Nephron (organoid): ENCODE measurements around the gene SRSF2.

Experiments used
- H3K27ac Mint-ChIP-seq, 3 experiments: 2 replicates each; pipeline ENCODE4 v1.8.0; 2020; ENCODE audit warnings: mixed read lengths in 3 of 3, mild to moderate bottlenecking in 2 of 3, moderate library complexity in 1 of 3
- H3K27me3 Mint-ChIP-seq: 2 replicates; pipeline ENCODE4 v1.8.0; 2021; ENCODE audit warnings: low read depth, mild to moderate bottlenecking, moderate library complexity, mixed read lengths
- H3K36me3 Mint-ChIP-seq: 2 replicates; pipeline ENCODE4 v1.8.0; 2020; ENCODE audit warnings: low read depth, mixed read lengths
- H3K4me1 Mint-ChIP-seq: 2 replicates; pipeline ENCODE4 v1.8.0; 2020; ENCODE audit warnings: mixed read lengths
- H3K4me3 Mint-ChIP-seq, 3 experiments: 2 replicates each; pipeline ENCODE4 v1.8.0; 2020; ENCODE audit warnings: mild to moderate bottlenecking in 3 of 3, mixed read lengths in 3 of 3, moderate library complexity in 2 of 3
- H3K9me3 Mint-ChIP-seq: 2 replicates; pipeline ENCODE4 v1.8.0; 2020; ENCODE audit warnings: mixed read lengths
- CTCF ChIP-seq, 3 experiments: fragments of 200-600 bp; sonication (generic); IDR thresholded peaks; one replicate each; pipeline ENCODE4 v1.5.0; 2021; ENCODE audit warnings: antibody characterized with exemption in 3 of 3; ENCODE audit not compliant: unreplicated experiment in 3 of 3

Gene SRSF2

GRCh38 chr17:76772842-76773525 lies 35.9 kb upstream of the SRSF2 start:
- H3K27ac Mint-ChIP-seq: no peak overlapping the region
- no peaks in the 10 kb centered on the region for H3K4me1 Mint-ChIP-seq
- H3K9me3 Mint-ChIP-seq: no peaks in the 10 kb centered on the region
- no peak overlapping the region for H3K4me3 Mint-ChIP-seq
- no peak for TF ChIP-seq CTCF (IDR thresholded peaks at IDR 0.05; ENCODE audit: unreplicated experiment in 3 of 3)
- H3K36me3 Mint-ChIP-seq: peaks cover 61% of the 10 kb centered on the region
- no peaks in the 10 kb centered on the region for H3K27me3 Mint-ChIP-seq

DNA sequence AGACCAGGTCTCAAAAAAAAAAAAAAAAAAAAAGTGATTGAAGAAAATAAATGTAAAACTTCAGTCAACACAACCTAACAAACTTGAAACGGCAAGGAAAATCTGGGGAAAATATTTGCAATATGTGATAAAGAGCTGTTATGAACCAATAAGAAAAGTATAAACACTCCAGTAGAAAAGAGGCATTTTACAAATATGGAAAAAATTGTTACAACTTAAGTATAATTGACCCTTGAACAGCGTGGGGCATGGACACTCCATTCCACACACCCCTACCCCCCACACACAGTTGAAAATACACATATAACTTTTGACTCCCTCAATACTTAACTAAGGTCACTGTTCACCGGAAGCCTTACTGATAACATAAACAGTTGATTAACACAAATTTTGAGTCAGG lies 21.4 kb upstream of the SRSF2 start:
- Mint-ChIP-seq H3K4me1 (no peaks in the 10 kb centered on the region), H3K4me3 (no peak overlapping the region), H3K27ac (no peak overlapping the region), H3K27me3 (no peaks in the 10 kb centered on the region), H3K36me3 (peaks cover 54% of the 10 kb centered on the region), H3K9me3 (peaks cover 2% of the 10 kb centered on the region)
- no peak for TF ChIP-seq CTCF (IDR thresholded peaks at IDR 0.05; ENCODE audit: unreplicated experiment in 3 of 3)

DNA sequence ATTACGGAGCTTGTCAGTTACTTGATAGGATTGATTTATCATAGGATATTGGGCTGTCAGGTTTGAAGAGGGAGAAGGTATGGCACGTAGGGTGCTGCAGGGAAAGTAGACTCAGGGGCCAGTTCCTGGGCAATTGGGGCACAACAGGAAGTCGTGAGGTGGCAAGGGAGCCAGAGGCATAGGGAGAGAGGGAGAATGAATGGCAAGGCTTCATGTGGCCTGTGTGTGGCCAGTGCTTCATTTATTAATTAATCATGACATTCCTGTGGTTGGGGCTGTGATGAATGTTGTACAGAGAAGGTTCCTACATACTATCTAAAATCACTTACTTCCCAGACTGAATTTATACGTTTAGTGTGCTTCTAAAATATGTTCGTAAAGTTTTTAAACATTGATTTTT lies 20.1 kb upstream of the SRSF2 start:
- Mint-ChIP-seq H3K4me1 (no peaks in the 10 kb centered on the region), H3K4me3 (no peak overlapping the region), H3K36me3 (peaks cover 53% of the 10 kb centered on the region), H3K9me3 (peaks cover 2% of the 10 kb centered on the region), H3K27ac (no peak overlapping the region), H3K27me3 (no peaks in the 10 kb centered on the region)
- TF ChIP-seq CTCF (IDR thresholded peaks at IDR 0.05; ENCODE audit: unreplicated experiment in 3 of 3): no peak

DNA sequence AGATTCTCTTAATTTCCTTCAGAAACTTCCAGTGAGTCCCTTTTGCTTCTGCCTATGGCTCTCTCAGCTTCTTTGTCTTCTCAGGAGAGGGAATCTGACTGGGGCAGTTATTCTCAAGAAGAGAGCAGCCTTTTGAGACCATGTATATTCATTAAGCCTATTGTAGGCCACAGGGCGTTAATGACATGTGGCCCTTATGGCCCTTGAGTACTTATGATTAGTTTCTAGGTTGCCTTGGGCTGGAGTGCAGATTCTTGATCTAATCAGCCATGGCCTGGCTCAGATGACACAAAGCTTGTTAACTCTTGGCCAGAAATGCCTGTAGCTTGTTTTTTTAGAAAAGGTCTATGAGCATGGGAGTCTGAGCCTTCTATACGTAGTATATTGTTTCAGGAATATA lies 18.2 kb upstream of the SRSF2 start:
- H3K27ac Mint-ChIP-seq: no peak overlapping the region
- peaks cover 2% of the 10 kb centered on the region for H3K9me3 Mint-ChIP-seq

GRCh38 chr17:76753061-76753961 lies 16.2 kb upstream of the SRSF2 start:
- H3K4me3 Mint-ChIP-seq: no peak overlapping the region
- no peaks in the 10 kb centered on the region for H3K4me1 Mint-ChIP-seq
- H3K27me3 Mint-ChIP-seq: no peaks in the 10 kb centered on the region
- peaks cover 50% of the 10 kb centered on the region for H3K36me3 Mint-ChIP-seq
- no peak for TF ChIP-seq CTCF (IDR thresholded peaks at IDR 0.05; ENCODE audit: unreplicated experiment in 3 of 3)
- H3K27ac Mint-ChIP-seq: no peak overlapping the region
- H3K9me3 Mint-ChIP-seq: peaks cover 2% of the 10 kb centered on the region

More for the DNA sequence above, 18.2 kb upstream of the SRSF2 start:
- Mint-ChIP-seq H3K36me3 (peaks cover 41% of the 10 kb centered on the region), H3K4me3 (no peak overlapping the region), H3K4me1 (no peaks in the 10 kb centered on the region), H3K27me3 (no peaks in the 10 kb centered on the region)
- no peak for TF ChIP-seq CTCF (IDR thresholded peaks at IDR 0.05; ENCODE audit: unreplicated experiment in 3 of 3)
